ENCODE measurements around the gene PDE8B. TPM values are rescaled to one million over a fixed set of nuclear protein-coding genes. Genes with fewer than 3 reads are reported as not detected.

PDE8B gene
- total RNA-seq, 1 experiment from 2014 or later, result 0.17 TPM

- H3K36me3 ChIP-seq (ENCODE audit: control insufficient read depth in 1 of 2, insufficient read depth in 2 of 2, low read length in 2 of 2), result no peaks in the 10 kb centered on the region
- CTCF ChIA-PET, result no interaction called here
- H4K20me1 ChIP-seq (ENCODE audit: insufficient read depth), result no peaks in the 10 kb centered on the region
- no peaks in the 10 kb centered on the region for H3K79me2 ChIP-seq (ENCODE audit: insufficient read depth, low read length)
- POLR2A ChIA-PET, result no interaction called here
- H3K27me3 ChIP-seq (ENCODE audit: insufficient read depth, low read length), result no peaks in the 10 kb centered on the region
- no peak overlapping the region for H2AFZ ChIP-seq (ENCODE audit: low read depth, low read length, poor library complexity, severe bottlenecking)
- BruUV-seq (replicated peaks), result no TSS peak
- no peak for DNase-seq (ENCODE audit: low read depth, low spot score)
- intact Hi-C loops (cut with micrococcal nuclease), result no loop called here
- no peak overlapping the region for H3K4me2 ChIP-seq (ENCODE audit: low read length)
- no peak overlapping the region for H3K27ac ChIP-seq (ENCODE audit: low read depth, low read length)
- H3K9me3 ChIP-seq (ENCODE audit: control insufficient read depth in 1 of 2, insufficient read depth in 1 of 2, low read depth in 1 of 2, low read length in 2 of 2), result no peaks in the 10 kb centered on the region
- no peak overlapping the region for H3K9ac ChIP-seq (ENCODE audit: low read length)
- H3K4me3 ChIP-seq (replicated peaks in 1 of 2; ENCODE audit: low read depth in 1 of 2, low read length in 2 of 2), result no peak overlapping the region
- no peaks in the 10 kb centered on the region for H3K9me2 ChIP-seq (ENCODE audit: insufficient read depth)
- TF ChIP-seq POLR2AphosphoS5 (IDR thresholded peaks at IDR 0.05; ENCODE audit: low read depth, low read length) (no peak), EZH2 (IDR thresholded peaks at IDR 0.05) (no peak), RAD21 (IDR thresholded peaks at IDR 0.05; ENCODE audit: low read depth) (no peak), JUND (IDR thresholded peaks at IDR 0.05) (no peak)
- H3K4me1 ChIP-seq (ENCODE audit: control insufficient read depth in 1 of 2, insufficient read depth in 2 of 2, low read length in 2 of 2), result no peaks in the 10 kb centered on the region
- RAD21 ChIA-PET (ENCODE audit: low non-redundant PET in 1 of 2, low total read pairs in 2 of 2, uncharacterized antibody in 2 of 2, unreplicated experiment in 2 of 2), result no interaction called here
- ATAC-seq, result no peak
Observed at GRCh38 chr5:77398458-77398857, 188.0 kb downstream of the PDE8B start.

DNA sequence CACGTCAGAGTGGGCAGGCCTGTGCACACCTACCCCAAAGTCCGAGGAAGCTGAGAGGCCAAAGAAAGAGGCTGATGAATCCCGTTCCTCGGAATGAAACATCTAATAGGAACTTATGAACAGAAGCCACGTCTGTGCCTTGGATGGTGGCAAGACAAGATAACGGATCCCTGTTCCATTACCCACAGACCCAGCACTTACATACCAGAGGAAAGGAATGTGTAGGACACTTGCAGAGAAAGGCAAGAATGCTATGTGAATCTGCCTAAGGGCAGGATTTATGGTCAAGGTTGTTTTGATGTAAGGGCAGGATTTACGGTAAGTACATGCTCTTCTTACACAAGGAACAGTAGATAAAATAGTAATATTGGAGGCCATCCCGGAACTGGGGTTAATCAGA is 188.4 kb downstream of the PDE8B start:
- RAD21 ChIA-PET (ENCODE audit: low non-redundant PET in 1 of 2, low total read pairs in 2 of 2, uncharacterized antibody in 2 of 2, unreplicated experiment in 2 of 2), result no interaction called here
- POLR2A ChIA-PET, result no interaction called here
- no peaks in the 10 kb centered on the region for H3K9me3 ChIP-seq (ENCODE audit: control insufficient read depth in 1 of 2, insufficient read depth in 1 of 2, low read depth in 1 of 2, low read length in 2 of 2)
- no peak overlapping the region for H3K4me3 ChIP-seq (replicated peaks in 1 of 2; ENCODE audit: low read depth in 1 of 2, low read length in 2 of 2)
- H3K4me1 ChIP-seq (ENCODE audit: control insufficient read depth in 1 of 2, insufficient read depth in 2 of 2, low read length in 2 of 2), result no peaks in the 10 kb centered on the region
- H3K9ac ChIP-seq (ENCODE audit: low read length), result no peak overlapping the region
- no peaks in the 10 kb centered on the region for H3K9me2 ChIP-seq (ENCODE audit: insufficient read depth)
- no peak overlapping the region for H2AFZ ChIP-seq (ENCODE audit: low read depth, low read length, poor library complexity, severe bottlenecking)
- no peaks in the 10 kb centered on the region for H3K36me3 ChIP-seq (ENCODE audit: control insufficient read depth in 1 of 2, insufficient read depth in 2 of 2, low read length in 2 of 2)
- H4K20me1 ChIP-seq (ENCODE audit: insufficient read depth), result no peaks in the 10 kb centered on the region
- DNase-seq (ENCODE audit: low read depth, low spot score) (no peak), ATAC-seq (no peak)
- H3K4me2 ChIP-seq (ENCODE audit: low read length), result no peak overlapping the region
- H3K79me2 ChIP-seq (ENCODE audit: insufficient read depth, low read length), result no peaks in the 10 kb centered on the region
- TF ChIP-seq, protein P1, sequence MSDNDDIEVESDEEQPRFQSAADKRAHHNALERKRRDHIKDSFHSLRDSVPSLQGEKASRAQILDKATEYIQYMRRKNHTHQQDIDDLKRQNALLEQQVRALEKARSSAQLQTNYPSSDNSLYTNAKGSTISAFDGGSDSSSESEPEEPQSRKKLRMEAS (IDR thresholded peaks at IDR 0.05), result no peak
- TF ChIP-seq JUND (IDR thresholded peaks at IDR 0.05) (no peak), SRF (IDR thresholded peaks at IDR 0.05; ENCODE audit: low read depth) (no peak), CEBPB (IDR thresholded peaks at IDR 0.05; ENCODE audit: low read depth) (no peak)
- TF ChIP-seq, protein P2, sequence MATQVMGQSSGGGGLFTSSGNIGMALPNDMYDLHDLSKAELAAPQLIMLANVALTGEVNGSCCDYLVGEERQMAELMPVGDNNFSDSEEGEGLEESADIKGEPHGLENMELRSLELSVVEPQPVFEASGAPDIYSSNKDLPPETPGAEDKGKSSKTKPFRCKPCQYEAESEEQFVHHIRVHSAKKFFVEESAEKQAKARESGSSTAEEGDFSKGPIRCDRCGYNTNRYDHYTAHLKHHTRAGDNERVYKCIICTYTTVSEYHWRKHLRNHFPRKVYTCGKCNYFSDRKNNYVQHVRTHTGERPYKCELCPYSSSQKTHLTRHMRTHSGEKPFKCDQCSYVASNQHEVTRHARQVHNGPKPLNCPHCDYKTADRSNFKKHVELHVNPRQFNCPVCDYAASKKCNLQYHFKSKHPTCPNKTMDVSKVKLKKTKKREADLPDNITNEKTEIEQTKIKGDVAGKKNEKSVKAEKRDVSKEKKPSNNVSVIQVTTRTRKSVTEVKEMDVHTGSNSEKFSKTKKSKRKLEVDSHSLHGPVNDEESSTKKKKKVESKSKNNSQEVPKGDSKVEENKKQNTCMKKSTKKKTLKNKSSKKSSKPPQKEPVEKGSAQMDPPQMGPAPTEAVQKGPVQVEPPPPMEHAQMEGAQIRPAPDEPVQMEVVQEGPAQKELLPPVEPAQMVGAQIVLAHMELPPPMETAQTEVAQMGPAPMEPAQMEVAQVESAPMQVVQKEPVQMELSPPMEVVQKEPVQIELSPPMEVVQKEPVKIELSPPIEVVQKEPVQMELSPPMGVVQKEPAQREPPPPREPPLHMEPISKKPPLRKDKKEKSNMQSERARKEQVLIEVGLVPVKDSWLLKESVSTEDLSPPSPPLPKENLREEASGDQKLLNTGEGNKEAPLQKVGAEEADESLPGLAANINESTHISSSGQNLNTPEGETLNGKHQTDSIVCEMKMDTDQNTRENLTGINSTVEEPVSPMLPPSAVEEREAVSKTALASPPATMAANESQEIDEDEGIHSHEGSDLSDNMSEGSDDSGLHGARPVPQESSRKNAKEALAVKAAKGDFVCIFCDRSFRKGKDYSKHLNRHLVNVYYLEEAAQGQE (IDR thresholded peaks at IDR 0.05; ENCODE audit: low read depth), result no peak
- CTCF ChIA-PET, result no interaction called here
- intact Hi-C loops (cut with micrococcal nuclease), result no loop called here
- no peak overlapping the region for H3K27ac ChIP-seq (ENCODE audit: low read depth, low read length)
- BruUV-seq (replicated peaks), result no TSS peak
- no peaks in the 10 kb centered on the region for H3K27me3 ChIP-seq (ENCODE audit: insufficient read depth, low read length)

All from HCT116 (cell line).